K562 (cell line): ENCODE data around the gene NHLRC2. TPM values are rescaled to one million over a fixed set of nuclear protein-coding genes. Genes with fewer than 3 reads are reported as not detected.

Experiments used
- ATAC-seq: fragments of 200-7000 bp; cut with Tn5 transposase; 3 replicates; pipeline ENCODE4 v1.9.1; 2020; ENCODE audit warnings: moderate library complexity
- BruUV-seq: library from RNA; stranded (reverse); fragments of 400-500 nt; replicated peaks from 2 replicates; lab custom pipeline; 2021; lab: Mats Ljungman, UMichigan
- CTCF ChIA-PET: fragments of 300-600 bp; formaldehyde crosslinking; extraction: SDS; loops from one replicate; lab custom pipeline; 2021; ENCODE audit warnings: low intra/inter-chr PET ratio; lab: Yijun Ruan, JAX
- POLR2A ChIA-PET: fragments of 300-600, 350-650 bp; sonication (Branson Sonifier 250); formaldehyde crosslinking; extraction: SDS; loops from one replicate; lab custom pipeline; 2021; ENCODE audit warnings: antibody characterized with exemption, inconsistent platforms; lab: Yijun Ruan, JAX
- DNase-seq, 4 experiments: peaks; one replicate each; pipeline versions ENCODE4 v3.0.0 to v3.0.0-alpha.2; 2011 to 2018; ENCODE audit warnings: low spot score in 3 of 4, mixed read lengths in 3 of 4; ENCODE audit errors: extremely low read depth in 1 of 4
- FAIRE-seq: peaks from 2 replicates; lab custom pipeline; 2011; peaks lifted over from hg19 to GRCh38; lab: Jason Lieb, UNC
- H2AFZ ChIP-seq: 2 replicates; pipeline ENCODE4 v1.6.0; 2011; ENCODE audit warnings: low read depth, low read length, control low read depth, inconsistent platforms
- H3K27ac ChIP-seq: fragments of 200-600 bp; 3 replicates; pipeline ENCODE4 v1.8.0; 2011; ENCODE audit warnings: low read depth, mild to moderate bottlenecking, control low read depth, inconsistent platforms, low read length, moderate library complexity, mixed read lengths; ENCODE audit errors: extremely low read depth
- H3K27me3 ChIP-seq, 2 experiments: fragments of 300-600 bp in 1 of 2; 2 replicates in 1 of 2; 3 replicates in 1 of 2; pipeline versions ENCODE4 v1.6.0 to v1.8.0; 2011; ENCODE audit warnings: inconsistent platforms in 2 of 2, low read length in 2 of 2, mild to moderate bottlenecking in 1 of 2, mixed read lengths in 1 of 2, moderate library complexity in 1 of 2; ENCODE audit not compliant: control insufficient read depth in 2 of 2, insufficient read depth in 2 of 2
- H3K36me3 ChIP-seq: fragments of 300-600 bp; 3 replicates; pipeline ENCODE4 v1.8.0; 2011; ENCODE audit warnings: mild to moderate bottlenecking, low read length, inconsistent platforms; ENCODE audit not compliant: control insufficient read depth, insufficient read depth
- H3K4me1 ChIP-seq, 2 experiments: fragments of 200-600 bp in 1 of 2; replicated peaks in 1 of 2; 2 replicates in 1 of 2; 3 replicates in 1 of 2; pipeline versions ENCODE4 v1.5.1 to v1.8.0; 2011; ENCODE audit warnings: inconsistent platforms in 2 of 2, low read length in 2 of 2, mild to moderate bottlenecking in 1 of 2, mixed read lengths in 1 of 2, moderate library complexity in 1 of 2; ENCODE audit not compliant: control insufficient read depth in 2 of 2, insufficient read depth in 2 of 2
- H3K4me2 ChIP-seq: 2 replicates; pipeline ENCODE4 v1.6.1; 2011; ENCODE audit warnings: low read length, control low read depth, inconsistent platforms, mixed read lengths; ENCODE audit not compliant: insufficient read depth
- H3K4me3 ChIP-seq: fragments of 200-600 bp; sonication (generic), shearing (Covaris generic); 2 replicates; pipeline ENCODE4 v1.5.1; 2016; ENCODE audit warnings: control low read depth, inconsistent platforms
- H3K79me2 ChIP-seq: fragments of 200-600 bp; 3 replicates; pipeline ENCODE4 v1.8.0; 2011; ENCODE audit warnings: low read length, inconsistent platforms; ENCODE audit not compliant: control insufficient read depth, insufficient read depth
- H3K9ac ChIP-seq, 2 experiments: 2 replicates each; pipeline versions ENCODE4 v1.6.0 to v1.6.1; 2011; ENCODE audit warnings: low read depth in 2 of 2, low read length in 2 of 2, control low read depth in 1 of 2, inconsistent platforms in 1 of 2, mild to moderate bottlenecking in 1 of 2, mixed read lengths in 1 of 2; ENCODE audit not compliant: insufficient read depth in 1 of 2
- H3K9me1 ChIP-seq: one replicate; pipeline ENCODE4 v1.6.0; 2011; ENCODE audit warnings: inconsistent platforms, mild to moderate bottlenecking, low read length, moderate library complexity; ENCODE audit not compliant: control insufficient read depth, insufficient read depth
- H3K9me3 ChIP-seq: replicated peaks from 2 replicates; pipeline ENCODE4 v1.5.1; 2011; ENCODE audit warnings: low read depth, low read length, inconsistent platforms; ENCODE audit not compliant: control insufficient read depth, insufficient read depth
- H4K20me1 ChIP-seq: replicated peaks from 2 replicates; pipeline ENCODE4 v1.6.1; 2011; ENCODE audit warnings: low read length, inconsistent platforms, mixed read lengths; ENCODE audit not compliant: control insufficient read depth, insufficient read depth
- DACH1 ChIP-seq: fragments of 450-650 bp; IDR thresholded peaks from 2 replicates; pipeline ENCODE4 v1.6.1; 2018; ENCODE audit not compliant: partially characterized antibody
- FOXK1 ChIP-seq: sonication (generic); formaldehyde crosslinking; IDR thresholded peaks from 2 replicates; pipeline ENCODE4 v1.8.0; 2022; ENCODE audit warnings: missing genetic modification reagents, mild to moderate bottlenecking, borderline replicate concordance
- HNRNPK ChIP-seq: fragments of 200-400 bp; formaldehyde crosslinking; IDR thresholded peaks from one replicate; pipeline ENCODE4 v1.6.1; 2018; ENCODE audit warnings: mild to moderate bottlenecking, low read depth, low read length; ENCODE audit not compliant: poor library complexity, severe bottlenecking
- NFIX ChIP-seq: fragments of 250-450 bp; sonication (Bioruptor Pico); IDR thresholded peaks from 2 replicates; pipeline ENCODE4 v1.4.0; 2020; ENCODE audit warnings: low read depth, mild to moderate bottlenecking, moderate library complexity
- PRPF4 ChIP-seq: fragments of 200-400 bp; formaldehyde crosslinking; IDR thresholded peaks from one replicate; pipeline ENCODE4 v1.6.1; 2017; ENCODE audit warnings: low read length, low read depth, mild to moderate bottlenecking; ENCODE audit not compliant: insufficient read depth, poor library complexity, severe bottlenecking
- SIX5 ChIP-seq, 2 experiments: IDR thresholded peaks; 2 replicates each; pipeline ENCODE4 v1.6.1; 2011; ENCODE audit warnings: low read length in 2 of 2, borderline replicate concordance in 1 of 2, low read depth in 1 of 2, mild to moderate bottlenecking in 1 of 2, moderate library complexity in 1 of 2; ENCODE audit not compliant: insufficient read depth in 1 of 2
- SRF ChIP-seq, 2 experiments: fragments of 250-450, 450-650 bp in 1 of 2; sonication (Bioruptor Pico) in 1 of 2; sonication (generic) in 1 of 2; formaldehyde crosslinking; IDR thresholded peaks; 2 replicates each; pipeline versions ENCODE4 v1.5.0 to v1.5.1; 2020 to 2022; ENCODE audit warnings: mild to moderate bottlenecking in 1 of 2, missing genetic modification reagents in 1 of 2
- ZBTB8A ChIP-seq: fragments of 450-650 bp; IDR thresholded peaks from 2 replicates; pipeline ENCODE4 v1.6.1; 2018; ENCODE audit warnings: mild to moderate bottlenecking, moderate library complexity; ENCODE audit not compliant: partially characterized antibody
- ZNF589 ChIP-seq: fragments of 200-800 bp; sonication (Bioruptor generic); IDR thresholded peaks from 2 replicates; pipeline ENCODE4 v1.6.1; 2016; ENCODE audit warnings: low read depth, missing genetic modification characterization, missing compliant biosample characterization
- ZNF707 ChIP-seq: fragments of 250-450 bp; sonication (Bioruptor Pico); conservative IDR thresholded peaks from 2 replicates; pipeline ENCODE4 v1.8.0; 2022; ENCODE audit warnings: inconsistent platforms, mild to moderate bottlenecking, moderate library complexity
- WGBS: fragments of 100-300 bp; shearing (Covaris generic); methylation state at CpG from one replicate; pipeline ENCODE4 v1.1.6; 2016; ENCODE audit warnings: low coverage, mixed read lengths; ENCODE audit not compliant: insufficient coverage; ENCODE audit errors: missing lambda C conversion rate; 5-methylcytosine and 5-hydroxymethylcytosine counted together
- in situ Hi-C: fragments of 300-500 bp; cut with MboI; formaldehyde crosslinking; loops from 4 replicates; pipeline ENCODE4 v1.15.0; 2018; ENCODE audit warnings: inconsistent platforms, mixed read lengths
- intact Hi-C: fragments of 100-400 bp; cut with micrococcal nuclease; formaldehyde crosslinking; loops from 2 replicates; pipeline ENCODE4 v1.14.2; 2022
- polyA plus RNA-seq, 8 experiments: library from polyadenylated mRNA; depleted of rRNA in 4 of 8; stranded (reverse) in 5 of 8; unstranded in 3 of 8; fragments of >200 nt; fragmentation: Nextera tagmentation in 2 of 8; fragmentation: Illumina TruSeq in 1 of 8; extraction: Ambion mirVana in 2 of 8; extraction: Trizol in 1 of 8; gene quantifications; 2 replicates each; pipeline versions ENCODE4 v1.2.1 to v1.2.3, GENCODE V29; 2011 to 2014; ENCODE audit warnings: inconsistent platforms in 1 of 8, missing spikeins in 1 of 8
- total RNA-seq, 7 experiments: library from RNA; depleted of rRNA in 6 of 7; stranded (reverse); fragments of >200 nt in 6 of 7; fragmentation: Illumina TruSeq in 2 of 7; extraction: Trizol in 2 of 7; gene quantifications; 2 replicates each; pipeline versions ENCODE4 v1.2.1 to v1.2.3, GENCODE V29; 2011 to 2021; ENCODE audit warnings: low replicate concordance in 1 of 7

The NHLRC2 gene
- total and polyA plus RNA-seq, 9 of the 15 experiments (the other 6 are each of a cell fraction or from before 2014, with no cell fraction given) = 1.5 to 22.4 (median 10.3) TPM

DNA sequence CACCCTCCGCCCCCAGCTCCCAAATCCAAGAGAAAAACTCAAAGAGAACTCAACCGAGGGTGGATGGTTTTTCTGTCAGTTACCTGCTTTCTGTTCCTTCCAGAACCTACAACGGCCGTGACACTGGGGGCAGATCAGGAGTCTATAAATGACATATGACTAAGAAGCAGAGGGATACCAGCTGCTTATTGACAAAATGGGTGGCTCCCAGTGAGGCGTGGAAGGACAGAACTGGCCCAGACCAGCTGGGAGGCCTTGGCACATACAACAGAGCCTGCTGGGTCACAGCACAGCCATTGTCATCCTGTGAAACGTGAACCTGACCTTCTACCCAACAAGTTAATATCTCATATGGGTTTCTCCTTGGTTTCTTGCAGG lies 104.9 kb downstream of the NHLRC2 start:
- POLR2A ChIA-PET = no interaction called here
- no peak for DNase-seq

DNA sequence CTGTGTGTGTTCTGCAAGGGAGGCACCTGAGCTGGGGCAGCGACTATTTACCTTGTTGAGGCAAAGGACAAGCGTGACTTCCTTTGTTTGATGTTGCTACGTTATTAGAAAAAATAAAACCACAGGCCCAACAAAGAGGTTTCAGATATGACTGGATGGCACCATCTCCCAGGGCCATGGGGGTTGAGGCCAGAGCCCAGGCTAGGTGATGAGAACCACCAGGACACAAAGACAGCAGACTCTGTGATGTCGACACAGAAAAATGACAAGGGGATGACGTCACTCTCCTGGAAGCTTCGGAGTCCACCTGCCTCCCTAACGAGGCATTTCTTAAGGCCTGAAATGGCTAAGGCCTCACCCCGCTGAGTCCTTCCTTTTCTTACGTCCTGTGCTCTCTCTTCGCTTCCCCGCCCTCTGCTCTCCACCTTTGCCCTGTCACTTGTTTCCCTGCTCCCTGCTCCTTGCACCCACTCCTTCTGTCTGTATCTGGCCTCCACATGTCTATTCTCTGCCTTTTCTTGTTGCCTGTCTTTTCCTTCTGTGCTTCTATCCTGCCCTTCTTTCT lies 106.2 kb downstream of the NHLRC2 start:
- no TSS peak for BruUV-seq
- 0 out of 2 replicates have a peak overlapping the region, but pooled peaks have one; percentile 31 for H2AFZ ChIP-seq
- CTCF ChIA-PET = no interaction called here
- H3K4me2 ChIP-seq = no peak overlapping the region
- no peaks in the 10 kb centered on the region for H3K36me3 ChIP-seq
- POLR2A ChIA-PET = no interaction called here
- H3K4me1 ChIP-seq = no peaks in the 10 kb centered on the region; a peak in 2 of 5 replicates
- FAIRE-seq (no peak), ATAC-seq (peak; percentile 41), DNase-seq (no peak)
- no peaks in the 10 kb centered on the region for H4K20me1 ChIP-seq
- H3K27me3 ChIP-seq = no peaks in the 10 kb centered on the region
- H3K9me3 ChIP-seq = no peaks in the 10 kb centered on the region
- no peak overlapping the region for H3K4me3 ChIP-seq
- intact Hi-C loops = no loop called here
- H3K9me1 ChIP-seq = no peaks in the 10 kb centered on the region
- 23% methylated on average over 7 of the region's 11 CpGs for WGBS
- no peak overlapping the region for H3K9ac ChIP-seq
- in situ Hi-C loops = no loop called here
- H3K79me2 ChIP-seq = no peaks in the 10 kb centered on the region
- no peak overlapping the region for H3K27ac ChIP-seq

More for the DNA sequence above, 104.9 kb downstream of the NHLRC2 start:
- Histone ChIP-seq H3K9ac (no peak overlapping the region), H3K9me1 (no peaks in the 10 kb centered on the region), H3K4me1 (no peaks in the 10 kb centered on the region; a peak in 2 of 5 replicates), H3K9me3 (no peaks in the 10 kb centered on the region), H3K4me2 (no peak overlapping the region), H4K20me1 (no peaks in the 10 kb centered on the region), H3K27me3 (no peaks in the 10 kb centered on the region), H3K79me2 (no peaks in the 10 kb centered on the region), H3K27ac (no peak overlapping the region), H2AFZ (no peak overlapping the region), H3K4me3 (no peak overlapping the region), H3K36me3 (no peaks in the 10 kb centered on the region)
- 34% methylated on average over 6 of the region's 6 CpGs for WGBS
- CTCF ChIA-PET = no interaction called here
- no peak for TF ChIP-seq PRPF4
- no peak for TF ChIP-seq NFIX (CRISPR knock-in tag)
- TF ChIP-seq DACH1 = no peak
- no peak for TF ChIP-seq ZBTB8A
- no peak for TF ChIP-seq ZNF589 (CRISPR knock-in tag)
- no peak for TF ChIP-seq ZNF707 (CRISPR knock-in tag)
- TF ChIP-seq FOXK1 = no peak
- TF ChIP-seq HNRNPK = no peak
- no peak for TF ChIP-seq SIX5 (IDR thresholded peaks at IDR 0.05; ENCODE audit: borderline replicate concordance in 1 of 2, insufficient read depth in 1 of 2, low read depth in 1 of 2, low read length in 2 of 2)
- no peak for TF ChIP-seq SRF (CRISPR knock-in tag; IDR thresholded peaks at IDR 0.05)
- no TSS peak for BruUV-seq
- ATAC-seq (no peak), FAIRE-seq (no peak)
- in situ Hi-C loops (loop anchor here (5.0 kb wide), 1 partner anchor 123 kb away; no protein-coding TSS in a partner anchor), intact Hi-C loops (no loop called here)
